WTC11 (cell line): ENCODE measurements around the gene NKX6-2.

Source experiments
- ATF2 ChIP-seq: sonication (generic); formaldehyde crosslinking; IDR thresholded peaks from 2 replicates; pipeline ENCODE4 v1.8.1; 2022; ENCODE audit warnings: low read depth, missing genetic modification reagents, borderline replicate concordance
- CREB1 ChIP-seq: sonication (generic); formaldehyde crosslinking; IDR thresholded peaks from 2 replicates; pipeline ENCODE4 v1.8.0; 2023; ENCODE audit warnings: mild to moderate bottlenecking, missing genetic modification reagents
- CTCF ChIP-seq: fragments of 200-600 bp; IDR thresholded peaks from 2 replicates; pipeline ENCODE4 v1.8.0; 2022; ENCODE audit warnings: antibody characterized with exemption
- ETV6 ChIP-seq: sonication (generic); formaldehyde crosslinking; IDR thresholded peaks from 2 replicates; pipeline ENCODE4 v1.8.1; 2022; ENCODE audit warnings: mild to moderate bottlenecking, missing genetic modification reagents
- FOXJ3 ChIP-seq: sonication (generic); formaldehyde crosslinking; IDR thresholded peaks from 2 replicates; pipeline ENCODE4 v1.9.0; 2021; ENCODE audit warnings: missing genetic modification reagents, mild to moderate bottlenecking, borderline replicate concordance
- IRF1 ChIP-seq: sonication (generic); formaldehyde crosslinking; IDR thresholded peaks from 2 replicates; pipeline ENCODE4 v1.8.0; 2023; ENCODE audit warnings: missing genetic modification reagents
- MAX ChIP-seq: sonication (generic); formaldehyde crosslinking; IDR thresholded peaks from 2 replicates; pipeline ENCODE4 v1.8.0; 2022; ENCODE audit warnings: mild to moderate bottlenecking, missing genetic modification reagents
- PRRX2 ChIP-seq: fragments of 250-450 bp; sonication (Bioruptor Pico); IDR thresholded peaks from 2 replicates; pipeline ENCODE4 v1.8.0; 2021; ENCODE audit warnings: mild to moderate bottlenecking
- SP1 ChIP-seq: sonication (generic); formaldehyde crosslinking; conservative IDR thresholded peaks from 2 replicates; pipeline ENCODE4 v1.8.1; 2022; ENCODE audit warnings: missing genetic modification reagents
- USF1 ChIP-seq: sonication (generic); formaldehyde crosslinking; IDR thresholded peaks from 2 replicates; pipeline ENCODE4 v1.8.0; 2022; ENCODE audit warnings: mild to moderate bottlenecking, missing genetic modification reagents
- ZBTB21 ChIP-seq: sonication (generic); formaldehyde crosslinking; IDR thresholded peaks from 2 replicates; pipeline ENCODE4 v1.8.1; 2023; ENCODE audit warnings: mild to moderate bottlenecking, missing genetic modification reagents, borderline replicate concordance
- TF ChIP-seq, protein P1 (sequence below): sonication (generic); formaldehyde crosslinking; IDR thresholded peaks from 2 replicates; pipeline ENCODE4 v1.8.1; 2022; ENCODE audit warnings: missing genetic modification reagents, borderline replicate concordance
- TF ChIP-seq, protein P2 (sequence below): sonication (generic); formaldehyde crosslinking; IDR thresholded peaks from 2 replicates; pipeline ENCODE4 v1.8.1; 2023; ENCODE audit warnings: mild to moderate bottlenecking, missing genetic modification reagents, moderate library complexity

DNA sequence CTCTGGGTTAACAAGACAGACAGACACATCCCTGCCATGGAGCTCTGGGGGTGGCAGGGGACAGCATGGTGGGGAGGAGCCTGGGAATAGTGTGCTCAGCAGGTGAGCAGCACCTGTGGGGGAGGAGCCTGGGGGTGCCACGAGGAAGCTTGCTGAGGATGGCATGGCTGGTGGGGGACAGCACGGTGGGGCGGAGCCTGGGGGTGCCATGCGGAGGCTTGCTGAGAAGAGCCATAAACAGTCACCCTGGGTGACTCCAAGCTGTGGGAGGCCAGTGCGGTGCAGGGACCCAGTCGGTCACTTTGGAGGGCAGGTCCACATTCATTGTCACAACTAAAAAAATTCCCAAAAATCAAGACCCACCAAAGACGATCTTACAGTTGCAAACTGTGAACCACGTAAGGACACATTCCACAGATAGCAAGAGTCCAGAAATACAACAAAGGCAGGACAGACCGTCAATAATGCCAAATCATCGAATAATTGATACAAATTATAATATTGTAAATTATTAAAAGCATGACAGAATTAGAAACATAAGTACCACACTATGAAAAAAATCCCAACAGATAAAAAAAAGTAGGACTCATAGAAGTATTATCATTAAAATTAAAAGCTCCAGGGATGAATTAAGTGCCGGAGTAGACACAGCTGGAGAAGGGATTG, 24.4 kb downstream of the NKX6-2 start:
- no peak for TF ChIP-seq PRRX2 (CRISPR knock-in tag)
- TF ChIP-seq, protein P1, sequence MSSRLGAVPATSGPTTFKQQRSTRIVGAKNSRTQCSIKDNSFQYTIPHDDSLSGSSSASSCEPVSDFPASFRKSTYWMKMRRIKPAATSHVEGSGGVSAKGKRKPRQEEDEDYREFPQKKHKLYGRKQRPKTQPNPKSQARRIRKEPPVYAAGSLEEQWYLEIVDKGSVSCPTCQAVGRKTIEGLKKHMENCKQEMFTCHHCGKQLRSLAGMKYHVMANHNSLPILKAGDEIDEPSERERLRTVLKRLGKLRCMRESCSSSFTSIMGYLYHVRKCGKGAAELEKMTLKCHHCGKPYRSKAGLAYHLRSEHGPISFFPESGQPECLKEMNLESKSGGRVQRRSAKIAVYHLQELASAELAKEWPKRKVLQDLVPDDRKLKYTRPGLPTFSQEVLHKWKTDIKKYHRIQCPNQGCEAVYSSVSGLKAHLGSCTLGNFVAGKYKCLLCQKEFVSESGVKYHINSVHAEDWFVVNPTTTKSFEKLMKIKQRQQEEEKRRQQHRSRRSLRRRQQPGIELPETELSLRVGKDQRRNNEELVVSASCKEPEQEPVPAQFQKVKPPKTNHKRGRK: no peak
- no peak for TF ChIP-seq SP1 (CRISPR knock-in tag)
- no peak for TF ChIP-seq ETV6
- no peak for TF ChIP-seq MAX
- TF ChIP-seq USF1 (CRISPR knock-in tag): no peak
- TF ChIP-seq, protein P2, sequence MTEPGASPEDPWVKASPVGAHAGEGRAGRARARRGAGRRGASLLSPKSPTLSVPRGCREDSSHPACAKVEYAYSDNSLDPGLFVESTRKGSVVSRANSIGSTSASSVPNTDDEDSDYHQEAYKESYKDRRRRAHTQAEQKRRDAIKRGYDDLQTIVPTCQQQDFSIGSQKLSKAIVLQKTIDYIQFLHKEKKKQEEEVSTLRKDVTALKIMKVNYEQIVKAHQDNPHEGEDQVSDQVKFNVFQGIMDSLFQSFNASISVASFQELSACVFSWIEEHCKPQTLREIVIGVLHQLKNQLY: no peak
- TF ChIP-seq CREB1 (CRISPR knock-in tag): no peak
- TF ChIP-seq CTCF: no peak
- TF ChIP-seq ZBTB21 (CRISPR knock-in tag): no peak
- no peak for TF ChIP-seq FOXJ3
- no peak for TF ChIP-seq ATF2 (CRISPR knock-in tag)
- TF ChIP-seq IRF1 (CRISPR knock-in tag): no peak
